Astrocyte (in vitro differentiated cells and primary cell): ENCODE data around the gene FYN.

Experiments used
- EZH2 ChIP-seq: IDR thresholded peaks from 2 replicates; pipeline ENCODE4 v1.6.1; 2012; ENCODE audit warnings: mild to moderate bottlenecking, low read length, inconsistent platforms; ENCODE audit not compliant: insufficient read depth
- TF ChIP-seq, protein P1 (sequence below): IDR thresholded peaks from 2 replicates; pipeline ENCODE4 v1.5.1; 2011; ENCODE audit warnings: low read depth, mild to moderate bottlenecking, inconsistent platforms, low read length, moderate library complexity; ENCODE audit not compliant: insufficient read depth

GRCh38 chr6:111718990-111719389 is 154.3 kb downstream of the FYN start:
- TF ChIP-seq, protein P1, sequence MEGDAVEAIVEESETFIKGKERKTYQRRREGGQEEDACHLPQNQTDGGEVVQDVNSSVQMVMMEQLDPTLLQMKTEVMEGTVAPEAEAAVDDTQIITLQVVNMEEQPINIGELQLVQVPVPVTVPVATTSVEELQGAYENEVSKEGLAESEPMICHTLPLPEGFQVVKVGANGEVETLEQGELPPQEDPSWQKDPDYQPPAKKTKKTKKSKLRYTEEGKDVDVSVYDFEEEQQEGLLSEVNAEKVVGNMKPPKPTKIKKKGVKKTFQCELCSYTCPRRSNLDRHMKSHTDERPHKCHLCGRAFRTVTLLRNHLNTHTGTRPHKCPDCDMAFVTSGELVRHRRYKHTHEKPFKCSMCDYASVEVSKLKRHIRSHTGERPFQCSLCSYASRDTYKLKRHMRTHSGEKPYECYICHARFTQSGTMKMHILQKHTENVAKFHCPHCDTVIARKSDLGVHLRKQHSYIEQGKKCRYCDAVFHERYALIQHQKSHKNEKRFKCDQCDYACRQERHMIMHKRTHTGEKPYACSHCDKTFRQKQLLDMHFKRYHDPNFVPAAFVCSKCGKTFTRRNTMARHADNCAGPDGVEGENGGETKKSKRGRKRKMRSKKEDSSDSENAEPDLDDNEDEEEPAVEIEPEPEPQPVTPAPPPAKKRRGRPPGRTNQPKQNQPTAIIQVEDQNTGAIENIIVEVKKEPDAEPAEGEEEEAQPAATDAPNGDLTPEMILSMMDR, result no peak
- no peak for TF ChIP-seq EZH2
